ENCODE results near the gene C3orf85. TPM values are rescaled to one million over a fixed set of nuclear protein-coding genes. Genes with fewer than 3 reads are reported as not detected.

C3orf85 gene, protein sequence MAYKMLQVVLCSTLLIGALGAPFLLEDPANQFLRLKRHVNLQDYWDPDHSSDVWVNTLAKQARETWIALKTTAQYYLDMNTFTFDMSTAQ
- not detected for total RNA-seq
- 10 to 100 TPM in 2 of 3 donors, 1 to 10 TPM in 1; 5.1 to 36.5 (median 18.6) TPM for polyA plus RNA-seq

DNA sequence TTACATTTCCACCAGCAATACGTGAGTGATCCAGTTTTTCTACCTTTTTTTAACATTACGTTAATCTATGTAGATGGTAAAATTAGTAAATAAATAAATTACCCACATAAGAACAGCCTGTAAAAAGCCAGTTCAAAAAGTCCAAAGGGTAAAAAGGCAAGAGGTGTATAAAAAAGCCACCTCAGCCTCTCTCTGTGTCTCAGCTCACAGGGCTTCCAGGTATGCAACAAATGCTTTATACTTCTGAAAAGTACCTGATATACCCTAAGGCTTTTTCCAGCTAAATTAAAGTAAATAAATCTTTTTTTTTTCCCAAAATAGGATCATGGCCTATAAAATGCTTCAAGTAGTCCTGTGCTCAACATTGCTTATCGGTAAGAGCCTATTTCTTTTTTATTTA is at the start of gene C3orf85:
C3orf85 (plus strand) TSS at position 197 of the 400 bp plus-strand sequence; CDS start at position 326, 129 bp downstream.
- no peaks in the 10 kb centered on the region for H3K4me1 ChIP-seq
- intact Hi-C loops (cut with DNase I): no loop called here
- no peaks in the 10 kb centered on the region for H3K27me3 ChIP-seq
- no peak for DNase-seq
- 19 to 76% methylated on average over 3 of the region's 3 CpGs for WGBS, 2 donors
- no peak within 1 kb of the TSS for H3K27ac ChIP-seq
- H3K4me3 ChIP-seq: no peak within 1 kb of the TSS
- TF ChIP-seq, protein P1, sequence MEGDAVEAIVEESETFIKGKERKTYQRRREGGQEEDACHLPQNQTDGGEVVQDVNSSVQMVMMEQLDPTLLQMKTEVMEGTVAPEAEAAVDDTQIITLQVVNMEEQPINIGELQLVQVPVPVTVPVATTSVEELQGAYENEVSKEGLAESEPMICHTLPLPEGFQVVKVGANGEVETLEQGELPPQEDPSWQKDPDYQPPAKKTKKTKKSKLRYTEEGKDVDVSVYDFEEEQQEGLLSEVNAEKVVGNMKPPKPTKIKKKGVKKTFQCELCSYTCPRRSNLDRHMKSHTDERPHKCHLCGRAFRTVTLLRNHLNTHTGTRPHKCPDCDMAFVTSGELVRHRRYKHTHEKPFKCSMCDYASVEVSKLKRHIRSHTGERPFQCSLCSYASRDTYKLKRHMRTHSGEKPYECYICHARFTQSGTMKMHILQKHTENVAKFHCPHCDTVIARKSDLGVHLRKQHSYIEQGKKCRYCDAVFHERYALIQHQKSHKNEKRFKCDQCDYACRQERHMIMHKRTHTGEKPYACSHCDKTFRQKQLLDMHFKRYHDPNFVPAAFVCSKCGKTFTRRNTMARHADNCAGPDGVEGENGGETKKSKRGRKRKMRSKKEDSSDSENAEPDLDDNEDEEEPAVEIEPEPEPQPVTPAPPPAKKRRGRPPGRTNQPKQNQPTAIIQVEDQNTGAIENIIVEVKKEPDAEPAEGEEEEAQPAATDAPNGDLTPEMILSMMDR (IDR thresholded peaks at IDR 0.05): no peak
- TF ChIP-seq POLR2A (IDR thresholded peaks at IDR 0.05): no peak
- TF ChIP-seq EP300 (IDR thresholded peaks at IDR 0.05): no peak
- TF ChIP-seq POLR2AphosphoS5 (IDR thresholded peaks at IDR 0.05): no peak
- H3K36me3 ChIP-seq: no peaks in the 10 kb centered on the region
- H3K9me3 ChIP-seq: no peaks in the 10 kb centered on the region

DNA sequence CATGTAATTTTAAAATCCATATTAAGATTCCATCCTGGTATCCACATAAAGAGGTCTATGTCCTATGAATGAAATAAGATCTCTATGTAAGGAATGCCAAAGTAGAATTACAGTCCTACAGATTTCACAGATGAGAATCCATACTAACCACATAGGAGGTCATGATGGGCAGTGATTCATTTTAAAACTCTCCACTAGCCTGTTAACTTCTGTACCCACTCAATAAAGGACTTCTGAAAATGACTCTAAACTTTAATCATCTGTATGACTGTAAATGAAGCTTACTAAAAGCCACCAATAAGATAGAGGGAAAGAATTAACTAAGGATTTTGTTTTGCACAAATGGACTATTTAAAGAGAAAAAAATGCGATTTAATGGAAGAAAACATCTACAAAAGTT is 47.3 kb upstream of the C3orf85 start:
- DNase-seq: no peak
- intact Hi-C loops (cut with DNase I): loop anchor here (10.0 kb wide), 1 partner anchor 424 kb away; no protein-coding TSS in a partner anchor
- Histone ChIP-seq H3K4me1 (no peaks in the 10 kb centered on the region), H3K4me3 (no peak overlapping the region), H3K27ac (no peak overlapping the region), H3K36me3 (no peaks in the 10 kb centered on the region), H3K9me3 (no peaks in the 10 kb centered on the region), H3K27me3 (no peaks in the 10 kb centered on the region)
- TF ChIP-seq POLR2A (IDR thresholded peaks at IDR 0.05): no peak
- TF ChIP-seq EP300 (IDR thresholded peaks at IDR 0.05): no peak
- TF ChIP-seq, protein P1 (IDR thresholded peaks at IDR 0.05): no peak
- TF ChIP-seq POLR2AphosphoS5 (IDR thresholded peaks at IDR 0.05): no peak
- WGBS, 2 donors: 89 to 92% methylated on average over 1 of the region's 1 CpG

DNA sequence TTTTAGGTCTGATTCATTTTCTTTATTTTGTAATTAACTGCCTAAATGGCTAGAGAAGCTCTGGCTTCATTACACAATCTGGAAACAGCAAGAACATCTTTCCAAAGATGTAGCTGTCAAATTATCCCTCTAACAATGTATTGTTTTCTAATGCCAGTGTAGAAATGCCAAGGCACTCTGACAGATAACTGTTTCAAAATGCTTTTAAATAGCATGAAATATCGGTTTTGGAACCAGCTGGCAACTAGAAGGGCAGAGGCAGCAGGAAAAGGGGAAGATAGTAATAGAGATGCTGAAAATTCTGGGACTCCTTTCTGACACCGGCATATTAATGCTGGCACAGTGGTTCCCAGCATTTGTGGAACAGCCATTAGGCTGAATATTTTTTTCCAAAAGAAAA is 44.7 kb upstream of the C3orf85 start:
- no peak for TF ChIP-seq EP300 (IDR thresholded peaks at IDR 0.05)
- TF ChIP-seq, protein P1 (IDR thresholded peaks at IDR 0.05): no peak
- H3K27ac ChIP-seq: no peak overlapping the region
- 40 to 41% methylated on average over 2 of the region's 2 CpGs for WGBS, 2 donors
- H3K27me3 ChIP-seq: no peaks in the 10 kb centered on the region
- DNase-seq: no peak
- intact Hi-C loops (cut with DNase I): no loop called here
- no peaks in the 10 kb centered on the region for H3K4me1 ChIP-seq
- no peaks in the 10 kb centered on the region for H3K9me3 ChIP-seq
- H3K36me3 ChIP-seq: no peaks in the 10 kb centered on the region
- no peak overlapping the region for H3K4me3 ChIP-seq

DNA sequence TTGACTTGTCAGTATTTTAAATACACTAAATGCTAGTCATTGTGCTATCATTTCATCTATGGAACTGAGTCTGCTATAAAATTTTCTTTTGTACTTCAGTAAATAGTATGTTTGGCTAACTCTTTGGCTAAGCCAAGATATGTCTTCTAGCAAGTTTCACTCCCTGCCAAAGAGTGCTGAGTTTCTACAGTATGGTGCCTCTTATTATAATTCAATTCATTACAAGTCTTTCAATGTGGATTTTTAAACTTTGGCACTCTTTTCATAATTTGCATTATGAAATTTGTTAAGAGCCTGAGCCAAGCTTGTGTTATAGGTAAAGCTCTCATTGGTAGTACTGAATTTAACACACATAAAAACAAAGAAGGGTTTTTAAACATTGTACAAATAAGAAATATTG is 43.0 kb upstream of the C3orf85 start:
- Histone ChIP-seq H3K27me3 (no peaks in the 10 kb centered on the region), H3K4me3 (no peak overlapping the region)

More for the DNA sequence above, 43.0 kb upstream of the C3orf85 start:
- no peak for DNase-seq
- TF ChIP-seq EP300 (IDR thresholded peaks at IDR 0.05) (no peak), POLR2AphosphoS5 (IDR thresholded peaks at IDR 0.05) (no peak), POLR2A (IDR thresholded peaks at IDR 0.05) (no peak)
- TF ChIP-seq, protein P1 (IDR thresholded peaks at IDR 0.05): no peak
- H3K27ac ChIP-seq: no peak overlapping the region
- intact Hi-C loops (cut with DNase I): no loop called here
- no peaks in the 10 kb centered on the region for H3K36me3 ChIP-seq
- no peaks in the 10 kb centered on the region for H3K4me1 ChIP-seq
- no peaks in the 10 kb centered on the region for H3K9me3 ChIP-seq

All from sigmoid colon (tissue), 7 donors.